Keratinocyte (primary cell): Measurements from ENCODE around the gene C19orf85. TPM values are rescaled to one million over a fixed set of nuclear protein-coding genes. Genes with fewer than 3 reads are reported as not detected.

Experiments
- DNase-seq: peaks from one replicate; pipeline ENCODE4 v3.0.0-alpha.2; 2011; ENCODE audit warnings: low read depth, missing footprints, low spot score
- FAIRE-seq: peaks from 2 replicates; lab custom pipeline; 2011; peaks lifted over from hg19 to GRCh38; lab: Jason Lieb, UNC
- H2AFZ ChIP-seq: 2 replicates; pipeline ENCODE4 v1.6.0; 2012; ENCODE audit warnings: low read length, control low read depth, inconsistent platforms; ENCODE audit not compliant: control insufficient read depth
- H3K27ac ChIP-seq: 2 replicates; pipeline ENCODE4 v1.5.1; 2011; ENCODE audit warnings: low read length; ENCODE audit not compliant: control insufficient read depth, insufficient read depth
- H3K27me3 ChIP-seq: 3 replicates; pipeline ENCODE4 v1.6.0; 2011; ENCODE audit warnings: low read length; ENCODE audit not compliant: control insufficient read depth, insufficient read depth; ENCODE audit errors: extremely low read depth
- H3K36me3 ChIP-seq, 2 experiments: 2 replicates in 1 of 2; 3 replicates in 1 of 2; pipeline ENCODE4 v1.5.1; 2011; ENCODE audit warnings: low read length in 2 of 2, mild to moderate bottlenecking in 1 of 2; ENCODE audit not compliant: control insufficient read depth in 2 of 2, insufficient read depth in 2 of 2; ENCODE audit errors: extremely low read depth in 1 of 2
- H3K4me1 ChIP-seq: 3 replicates; pipeline ENCODE4 v1.5.1; 2011; ENCODE audit warnings: low read length; ENCODE audit not compliant: control insufficient read depth, insufficient read depth; ENCODE audit errors: extremely low read depth
- H3K4me2 ChIP-seq: 3 replicates; pipeline ENCODE4 v1.6.0; 2011; ENCODE audit warnings: low read depth, low read length; ENCODE audit not compliant: control insufficient read depth, insufficient read depth; ENCODE audit errors: extremely low read depth
- H3K4me3 ChIP-seq, 3 experiments: fragments of 200-600 bp in 1 of 3; sonication (generic) in 1 of 3; 2 replicates in 2 of 3; 3 replicates in 1 of 3; pipeline ENCODE4 v1.5.1; 2011 to 2016; ENCODE audit warnings: low read length in 3 of 3, mild to moderate bottlenecking in 3 of 3, control low read depth in 2 of 3, inconsistent platforms in 1 of 3, low read depth in 1 of 3, mixed read lengths in 1 of 3, mixed run types in 1 of 3, moderate library complexity in 1 of 3; ENCODE audit not compliant: control insufficient read depth in 2 of 3, insufficient read depth in 2 of 3; ENCODE audit errors: extremely low read depth in 1 of 3
- H3K79me2 ChIP-seq: 2 replicates; pipeline ENCODE4 v1.6.0; 2012; ENCODE audit warnings: low read length; ENCODE audit not compliant: control insufficient read depth, insufficient read depth
- H3K9ac ChIP-seq: 3 replicates; pipeline ENCODE4 v1.6.0; 2011; ENCODE audit warnings: low read length; ENCODE audit not compliant: control insufficient read depth, insufficient read depth; ENCODE audit errors: extremely low read depth
- H3K9me1 ChIP-seq: 3 replicates; pipeline ENCODE4 v1.6.0; 2011; ENCODE audit warnings: low read length; ENCODE audit not compliant: control insufficient read depth, insufficient read depth; ENCODE audit errors: extremely low read depth
- H3K9me3 ChIP-seq: 2 replicates; pipeline ENCODE4 v1.5.1; 2012; ENCODE audit warnings: low read depth, low read length; ENCODE audit not compliant: control insufficient read depth
- H4K20me1 ChIP-seq: 3 replicates; pipeline ENCODE4 v1.6.0; 2011; ENCODE audit warnings: low read length; ENCODE audit not compliant: control insufficient read depth, insufficient read depth; ENCODE audit errors: extremely low read depth
- CTCF ChIP-seq, 3 experiments: IDR thresholded peaks in 1 of 3; conservative IDR thresholded peaks in 1 of 3; optimal IDR thresholded peaks in 1 of 3; 2 replicates in 2 of 3; 3 replicates in 1 of 3; pipeline versions ENCODE3 to v1.5.1; 2011; ENCODE audit warnings: low read length in 3 of 3, mild to moderate bottlenecking in 3 of 3, moderate library complexity in 2 of 3, control low read depth in 1 of 3, inconsistent platforms in 1 of 3; ENCODE audit not compliant: insufficient read depth in 2 of 3; ENCODE audit errors: extremely low read depth in 1 of 3
- EZH2 ChIP-seq: IDR thresholded peaks from one replicate; pipeline ENCODE4 v1.6.1; 2012; ENCODE audit warnings: inconsistent platforms, mild to moderate bottlenecking, low read length, moderate library complexity
- dilution Hi-C: fragments of 300-500 bp; cut with MboI; formaldehyde crosslinking; loops from one replicate; pipeline ENCODE4 v1.7.0; 2020; ENCODE audit warnings: low sequenced_read_pairs; ENCODE audit not compliant: extremely low pct_ligation_motif_present
- polyA plus RNA-seq, 5 experiments: library from polyadenylated mRNA; depleted of rRNA in 3 of 5; stranded (reverse) in 3 of 5; stranded (forward) in 1 of 5; unstranded in 1 of 5; fragments of >200 nt; gene quantifications; 1 replicate in 1 of 5; 2 replicates in 3 of 5; 3 replicates in 1 of 5; pipeline versions ENCODE4 v1.2.1 to v1.2.3, GENCODE V29; 2011 to 2012; ENCODE audit warnings: missing spikeins in 2 of 5, low read depth in 1 of 5, low replicate concordance in 1 of 5

Gene C19orf85
- polyA plus RNA-seq, 1 donor (not counting 4 experiments of a cell fraction or from before 2014, with no cell fraction given): not detected

GRCh38 chr19:55466241-55466614, 1.7 kb upstream of the C19orf85 start:
- Histone ChIP-seq H3K4me2 (no peak overlapping the region), H3K4me1 (peaks cover 8% of the 10 kb centered on the region), H3K4me3 (no peak overlapping the region), H2AFZ (no peak overlapping the region), H3K27me3 (no peaks in the 10 kb centered on the region), H3K9me1 (no peaks in the 10 kb centered on the region), H4K20me1 (no peaks in the 10 kb centered on the region), H3K36me3 (no peaks in the 10 kb centered on the region), H3K9me3 (no peaks in the 10 kb centered on the region), H3K27ac (no peak overlapping the region), H3K79me2 (no peaks in the 10 kb centered on the region), H3K9ac (no peak overlapping the region)
- DNase-seq (no peak), FAIRE-seq (no peak)
- TF ChIP-seq CTCF (optimal IDR thresholded peaks at IDR 0.05 in 1 of 3, IDR thresholded peaks at IDR 0.05 in 1 of 3, conservative IDR thresholded peaks at IDR 0.05 in 1 of 3; ENCODE audit: extremely low read depth in 1 of 3, insufficient read depth in 2 of 3, low read length in 3 of 3): no peak
- TF ChIP-seq EZH2: no peak
- dilution Hi-C loops: no loop called here

DNA sequence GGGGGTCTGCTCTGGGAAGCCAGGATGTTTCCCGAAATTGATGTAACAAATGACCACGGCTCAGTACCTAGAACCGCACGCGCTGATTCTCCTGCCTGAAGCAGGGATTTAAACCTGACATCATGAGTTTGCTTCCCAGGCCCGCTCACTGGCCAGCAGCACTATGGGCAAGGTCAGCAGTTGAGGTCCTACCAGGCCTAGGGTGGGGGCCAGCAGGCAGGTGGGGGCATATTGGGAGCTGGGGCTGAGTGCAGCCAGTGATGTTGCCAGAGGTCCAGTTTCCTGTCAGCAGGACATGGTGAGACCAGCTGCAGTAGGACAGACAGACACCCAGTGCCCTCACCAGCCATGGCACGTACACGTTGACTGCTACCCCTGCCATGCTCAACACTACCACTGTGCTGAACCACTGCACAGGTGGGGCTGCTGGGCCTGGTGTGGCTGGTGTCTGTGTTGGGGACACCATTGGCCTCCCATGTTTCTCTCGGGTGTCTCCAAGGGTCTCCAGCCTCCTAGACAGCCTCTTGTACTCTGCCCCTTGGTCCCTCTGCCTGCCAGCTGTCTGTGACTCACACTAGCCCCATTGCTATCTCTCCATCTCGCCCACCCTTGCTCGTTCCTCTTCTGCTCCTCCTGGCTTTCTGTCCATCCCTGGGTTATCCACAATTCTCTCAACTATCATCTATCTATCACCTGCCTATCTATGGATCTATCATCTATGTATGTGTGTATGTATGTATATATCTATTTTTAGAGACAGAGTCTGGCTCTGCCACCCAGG, 1.1 kb upstream of the C19orf85 start:
- Histone ChIP-seq H3K4me3 (no peak overlapping the region), H4K20me1 (no peaks in the 10 kb centered on the region), H3K4me1 (peaks cover 9% of the 10 kb centered on the region), H3K36me3 (no peaks in the 10 kb centered on the region), H3K9me1 (no peaks in the 10 kb centered on the region), H3K27me3 (no peaks in the 10 kb centered on the region), H3K79me2 (no peaks in the 10 kb centered on the region), H3K27ac (no peak overlapping the region), H2AFZ (no peak overlapping the region), H3K9me3 (no peaks in the 10 kb centered on the region), H3K4me2 (no peak overlapping the region), H3K9ac (no peak overlapping the region)
- no peak for DNase-seq
- dilution Hi-C loops: no loop called here
- TF ChIP-seq CTCF (optimal IDR thresholded peaks at IDR 0.05 in 1 of 3, IDR thresholded peaks at IDR 0.05 in 1 of 3, conservative IDR thresholded peaks at IDR 0.05 in 1 of 3; ENCODE audit: extremely low read depth in 1 of 3, insufficient read depth in 2 of 3, low read length in 3 of 3) (no peak), EZH2 (no peak)
- FAIRE-seq: no peak
